AG04450 (cell line): ENCODE data around the gene MAPK14. TPM values are rescaled to one million over a fixed set of nuclear protein-coding genes. Genes with fewer than 3 reads are reported as not detected.

ENCODE experiments used
- CTCF ChIA-PET: fragments of 300-600, 350-600 bp; formaldehyde crosslinking; extraction: SDS; loops from one replicate; lab custom pipeline; 2022; ENCODE audit warnings: antibody characterized with exemption, inconsistent platforms; lab: Charles Lee
- POLR2A ChIA-PET: fragments of 350-600 bp; formaldehyde crosslinking; extraction: SDS; loops from one replicate; lab custom pipeline; 2021; ENCODE audit warnings: antibody characterized with exemption, inconsistent platforms; lab: Yijun Ruan, JAX
- DNase-seq: peaks from one replicate; pipeline ENCODE4 v3.0.0-alpha.2; 2011; ENCODE audit warnings: low read depth, low spot score
- H3K27ac ChIP-seq: one replicate; pipeline ENCODE4 v1.5.1; 2012; ENCODE audit warnings: low read depth, low read length, control low read depth
- H3K27me3 ChIP-seq: one replicate; pipeline ENCODE4 v1.6.0; 2012; ENCODE audit warnings: low read length; ENCODE audit not compliant: control insufficient read depth, insufficient read depth
- H3K4me3 ChIP-seq: 2 replicates; pipeline ENCODE4 v1.5.1; 2011; ENCODE audit warnings: mild to moderate bottlenecking, low read depth, low read length, control low read depth
- H3K9me3 ChIP-seq: 2 replicates; pipeline ENCODE4 v1.5.1; 2012; ENCODE audit warnings: low read length; ENCODE audit not compliant: control insufficient read depth, insufficient read depth
- CTCF ChIP-seq: IDR thresholded peaks from 2 replicates; pipeline ENCODE4 v1.5.1; 2011; ENCODE audit warnings: low read depth, low read length, control low read depth, inconsistent platforms
- polyA plus RNA-seq: library from polyadenylated mRNA; depleted of rRNA; stranded (reverse); fragments of >200 nt; gene quantifications from 2 replicates; pipeline ENCODE4 v1.2.3, GENCODE V29; 2011; rRNA removed

The MAPK14 gene
- polyA plus RNA-seq, 1 experiment, result 55.7 TPM

GRCh38 chr6:36155662-36156061 lies 128.1 kb downstream of the MAPK14 start:
- POLR2A ChIA-PET, result no interaction called here
- no peak for TF ChIP-seq CTCF
- Histone ChIP-seq H3K27me3 (peaks cover 2% of the 10 kb centered on the region), H3K9me3 (no peaks in the 10 kb centered on the region), H3K4me3 (no peak overlapping the region), H3K27ac (no peak overlapping the region)
- CTCF ChIA-PET, result interaction anchor here (0.6 kb wide), 1 partner anchor 8 kb away, joined by 5 read pairs; no protein-coding TSS in a partner anchor
- DNase-seq, result no peak

GRCh38 chr6:36160147-36160760 lies 132.6 kb downstream of the MAPK14 start:
- no peak overlapping the region for H3K4me3 ChIP-seq
- no peak for TF ChIP-seq CTCF
- DNase-seq, result no peak
- no peaks in the 10 kb centered on the region for H3K9me3 ChIP-seq
- H3K27me3 ChIP-seq, result peaks cover 4% of the 10 kb centered on the region
- POLR2A ChIA-PET, result interaction anchor here (0.6 kb wide), 1 partner anchor 376 kb away, joined by 10 read pairs; no protein-coding TSS in a partner anchor
- CTCF ChIA-PET, result interaction anchor here (0.6 kb wide), 1 partner anchor 11 kb away, joined by 4 read pairs; no protein-coding TSS in a partner anchor
- no peak overlapping the region for H3K27ac ChIP-seq

Other genes starting within 250 kb of the MAPK14 start
- gene CLPSL1, start 246.8 kb upstream of the MAPK14 start, polyA plus RNA-seq, result not detected in 2 replicates
- not detected in 2 replicates for gene CLPS, start 230.5 kb upstream of the MAPK14 start, polyA plus RNA-seq
- gene LHFPL5, start 222.5 kb upstream of the MAPK14 start, polyA plus RNA-seq, result not detected in 2 replicates
- 27.8 and 41.6 TPM in 2 replicates for gene SRPK1, start 106.7 kb upstream of the MAPK14 start, polyA plus RNA-seq
- gene SLC26A8, start 3.2 kb upstream of the MAPK14 start, polyA plus RNA-seq, result not detected in 2 replicates
- 3.8 and 4.0 TPM in 2 replicates for gene MAPK13, start 102.7 kb downstream of the MAPK14 start, polyA plus RNA-seq
- gene BRPF3, start 168.9 kb downstream of the MAPK14 start, polyA plus RNA-seq, result 13.9 and 15.5 TPM in 2 replicates
- not detected in 2 replicates for gene PNPLA1, start 242.3 kb downstream of the MAPK14 start, polyA plus RNA-seq